Keratinocyte (primary cell): ENCODE data around the gene NDUFB11. TPM values are rescaled to one million over a fixed set of nuclear protein-coding genes. Genes with fewer than 3 reads are reported as not detected.
A peak's percentile ranks its signal among the peaks of the same experiment; 100 is the strongest.

Experiments
- DNase-seq: peaks from one replicate; pipeline ENCODE4 v3.0.0-alpha.2; 2011; ENCODE audit warnings: low read depth, missing footprints, low spot score
- FAIRE-seq: peaks from 2 replicates; lab custom pipeline; 2011; peaks lifted over from hg19 to GRCh38; lab: Jason Lieb, UNC
- H2AFZ ChIP-seq: 2 replicates; pipeline ENCODE4 v1.6.0; 2012; ENCODE audit warnings: low read length, control low read depth, inconsistent platforms; ENCODE audit not compliant: control insufficient read depth
- H3K27ac ChIP-seq: 2 replicates; pipeline ENCODE4 v1.5.1; 2011; ENCODE audit warnings: low read length; ENCODE audit not compliant: control insufficient read depth, insufficient read depth
- H3K27me3 ChIP-seq: 3 replicates; pipeline ENCODE4 v1.6.0; 2011; ENCODE audit warnings: low read length; ENCODE audit not compliant: control insufficient read depth, insufficient read depth; ENCODE audit errors: extremely low read depth
- H3K36me3 ChIP-seq, 2 experiments: 2 replicates in 1 of 2; 3 replicates in 1 of 2; pipeline ENCODE4 v1.5.1; 2011; ENCODE audit warnings: low read length in 2 of 2, mild to moderate bottlenecking in 1 of 2; ENCODE audit not compliant: control insufficient read depth in 2 of 2, insufficient read depth in 2 of 2; ENCODE audit errors: extremely low read depth in 1 of 2
- H3K4me1 ChIP-seq: 3 replicates; pipeline ENCODE4 v1.5.1; 2011; ENCODE audit warnings: low read length; ENCODE audit not compliant: control insufficient read depth, insufficient read depth; ENCODE audit errors: extremely low read depth
- H3K4me2 ChIP-seq: 3 replicates; pipeline ENCODE4 v1.6.0; 2011; ENCODE audit warnings: low read depth, low read length; ENCODE audit not compliant: control insufficient read depth, insufficient read depth; ENCODE audit errors: extremely low read depth
- H3K4me3 ChIP-seq, 3 experiments: fragments of 200-600 bp in 1 of 3; sonication (generic) in 1 of 3; 2 replicates in 2 of 3; 3 replicates in 1 of 3; pipeline ENCODE4 v1.5.1; 2011 to 2016; ENCODE audit warnings: low read length in 3 of 3, mild to moderate bottlenecking in 3 of 3, control low read depth in 2 of 3, inconsistent platforms in 1 of 3, low read depth in 1 of 3, mixed read lengths in 1 of 3, mixed run types in 1 of 3, moderate library complexity in 1 of 3; ENCODE audit not compliant: control insufficient read depth in 2 of 3, insufficient read depth in 2 of 3; ENCODE audit errors: extremely low read depth in 1 of 3
- H3K79me2 ChIP-seq: 2 replicates; pipeline ENCODE4 v1.6.0; 2012; ENCODE audit warnings: low read length; ENCODE audit not compliant: control insufficient read depth, insufficient read depth
- H3K9ac ChIP-seq: 3 replicates; pipeline ENCODE4 v1.6.0; 2011; ENCODE audit warnings: low read length; ENCODE audit not compliant: control insufficient read depth, insufficient read depth; ENCODE audit errors: extremely low read depth
- H3K9me1 ChIP-seq: 3 replicates; pipeline ENCODE4 v1.6.0; 2011; ENCODE audit warnings: low read length; ENCODE audit not compliant: control insufficient read depth, insufficient read depth; ENCODE audit errors: extremely low read depth
- H3K9me3 ChIP-seq: 2 replicates; pipeline ENCODE4 v1.5.1; 2012; ENCODE audit warnings: low read depth, low read length; ENCODE audit not compliant: control insufficient read depth
- H4K20me1 ChIP-seq: 3 replicates; pipeline ENCODE4 v1.6.0; 2011; ENCODE audit warnings: low read length; ENCODE audit not compliant: control insufficient read depth, insufficient read depth; ENCODE audit errors: extremely low read depth
- CTCF ChIP-seq, 3 experiments: IDR thresholded peaks in 1 of 3; conservative IDR thresholded peaks in 1 of 3; optimal IDR thresholded peaks in 1 of 3; 2 replicates in 2 of 3; 3 replicates in 1 of 3; pipeline versions ENCODE3 to v1.5.1; 2011; ENCODE audit warnings: low read length in 3 of 3, mild to moderate bottlenecking in 3 of 3, moderate library complexity in 2 of 3, control low read depth in 1 of 3, inconsistent platforms in 1 of 3; ENCODE audit not compliant: insufficient read depth in 2 of 3; ENCODE audit errors: extremely low read depth in 1 of 3
- EZH2 ChIP-seq: IDR thresholded peaks from one replicate; pipeline ENCODE4 v1.6.1; 2012; ENCODE audit warnings: inconsistent platforms, mild to moderate bottlenecking, low read length, moderate library complexity
- dilution Hi-C: fragments of 300-500 bp; cut with MboI; formaldehyde crosslinking; loops from one replicate; pipeline ENCODE4 v1.7.0; 2020; ENCODE audit warnings: low sequenced_read_pairs; ENCODE audit not compliant: extremely low pct_ligation_motif_present
- polyA plus RNA-seq, 5 experiments: library from polyadenylated mRNA; depleted of rRNA in 3 of 5; stranded (reverse) in 3 of 5; stranded (forward) in 1 of 5; unstranded in 1 of 5; fragments of >200 nt; gene quantifications; 1 replicate in 1 of 5; 2 replicates in 3 of 5; 3 replicates in 1 of 5; pipeline versions ENCODE4 v1.2.1 to v1.2.3, GENCODE V29; 2011 to 2012; ENCODE audit warnings: missing spikeins in 2 of 5, low read depth in 1 of 5, low replicate concordance in 1 of 5

The NDUFB11 gene
- polyA plus RNA-seq, 1 donor (not counting 4 experiments of a cell fraction or from before 2014, with no cell fraction given) = 39.3 TPM

DNA sequence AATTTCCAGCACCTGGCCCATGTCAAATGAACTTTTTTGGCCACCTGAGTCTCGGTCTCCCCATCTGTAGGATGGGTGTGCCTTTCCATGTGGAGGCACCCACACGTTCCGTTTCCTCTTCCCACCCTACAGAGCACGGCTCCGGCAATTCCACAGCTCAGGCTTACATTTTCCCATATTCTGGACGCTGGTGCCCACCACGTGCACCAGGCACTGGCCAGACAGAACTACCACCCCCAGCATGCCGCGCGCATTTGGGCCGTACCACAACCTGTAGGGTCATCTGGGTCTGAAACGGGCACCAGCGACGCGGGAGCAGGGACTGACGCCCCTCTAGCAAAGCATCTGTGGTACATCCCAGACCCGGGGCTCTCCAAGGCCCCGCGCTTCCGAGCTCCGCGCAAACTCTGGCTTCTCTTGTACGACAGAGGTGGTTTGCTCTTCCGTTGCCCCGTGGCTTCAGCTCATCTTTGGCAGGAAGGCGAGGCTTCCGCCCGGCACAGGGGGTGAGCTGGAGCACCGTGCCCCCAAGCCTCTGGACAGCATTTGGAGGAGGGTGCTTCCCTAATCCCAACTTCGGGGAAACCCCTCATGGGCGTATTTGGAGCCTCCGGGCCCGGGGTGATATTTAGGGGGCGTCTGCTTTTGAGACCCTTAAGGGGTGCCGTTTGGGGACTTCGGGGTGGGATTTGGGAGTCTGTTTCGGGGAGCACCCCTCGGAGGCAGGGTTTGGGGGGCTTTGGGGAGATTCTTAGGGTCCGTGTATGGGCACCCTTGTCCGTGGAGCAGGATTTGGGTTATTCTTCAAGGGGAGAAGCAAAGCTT is 46.2 kb upstream of the NDUFB11 start:
- H3K4me1 ChIP-seq = peaks cover 29% of the 10 kb centered on the region
- H3K9ac ChIP-seq = peak overlapping the region; percentile 87
- dilution Hi-C loops = no loop called here
- H4K20me1 ChIP-seq = no peaks in the 10 kb centered on the region
- H3K79me2 ChIP-seq = peaks cover 26% of the 10 kb centered on the region
- peak overlapping the region; percentile 52 to 73 (median 68) for H3K4me3 ChIP-seq
- peaks cover 2 to 5% of the 10 kb centered on the region in 2 experiments for H3K36me3 ChIP-seq
- H3K4me2 ChIP-seq = peak overlapping the region; percentile 80
- H2AFZ ChIP-seq = peak overlapping the region; percentile 51
- peak; percentile 68 for DNase-seq
- TF ChIP-seq CTCF (optimal IDR thresholded peaks at IDR 0.05 in 1 of 3, IDR thresholded peaks at IDR 0.05 in 1 of 3, conservative IDR thresholded peaks at IDR 0.05 in 1 of 3; ENCODE audit: extremely low read depth in 1 of 3, insufficient read depth in 2 of 3, low read length in 3 of 3) = no peak
- no peak for TF ChIP-seq EZH2
- no peaks in the 10 kb centered on the region for H3K27me3 ChIP-seq
- H3K9me3 ChIP-seq = no peaks in the 10 kb centered on the region
- FAIRE-seq = no peak
- H3K27ac ChIP-seq = peak overlapping the region; percentile 84
- no peaks in the 10 kb centered on the region for H3K9me1 ChIP-seq

DNA sequence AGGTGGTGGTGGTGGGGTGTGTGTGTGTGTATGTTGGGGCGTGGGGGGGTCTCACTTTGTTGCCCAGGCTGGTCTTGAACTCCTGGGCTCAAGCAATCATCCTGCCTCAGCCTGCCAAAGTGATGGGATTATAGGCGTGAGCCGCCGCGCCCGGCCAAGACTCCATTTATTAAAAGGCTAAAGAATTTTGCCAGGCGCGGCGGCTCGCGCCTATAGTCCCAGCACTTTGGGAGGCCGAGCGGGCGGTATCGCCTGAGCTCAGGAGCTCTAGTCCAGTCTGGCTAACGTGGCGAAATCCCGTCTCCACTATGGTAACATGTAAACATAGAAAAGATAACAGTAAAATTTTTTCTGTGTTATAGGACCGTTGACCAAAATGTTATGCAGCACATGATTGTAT is 45.4 kb upstream of the NDUFB11 start:
- H3K79me2 ChIP-seq = peaks cover 20% of the 10 kb centered on the region
- TF ChIP-seq EZH2 (no peak), CTCF (optimal IDR thresholded peaks at IDR 0.05 in 1 of 3, IDR thresholded peaks at IDR 0.05 in 1 of 3, conservative IDR thresholded peaks at IDR 0.05 in 1 of 3; ENCODE audit: extremely low read depth in 1 of 3, insufficient read depth in 2 of 3, low read length in 3 of 3) (no peak)
- peak overlapping the region; percentile 80 for H3K4me2 ChIP-seq
- no peak overlapping the region for H3K27ac ChIP-seq
- no peaks in the 10 kb centered on the region for H4K20me1 ChIP-seq
- H3K9ac ChIP-seq = no peak overlapping the region
- H3K27me3 ChIP-seq = no peaks in the 10 kb centered on the region
- H3K36me3 ChIP-seq = peaks cover 0 to 6% of the 10 kb centered on the region in 2 experiments
- H3K9me3 ChIP-seq = no peaks in the 10 kb centered on the region
- H3K4me3 ChIP-seq = no peak overlapping the region
- peaks cover 25% of the 10 kb centered on the region for H3K4me1 ChIP-seq
- FAIRE-seq (no peak), DNase-seq (no peak)
- no peak overlapping the region for H2AFZ ChIP-seq
- dilution Hi-C loops = no loop called here
- no peaks in the 10 kb centered on the region for H3K9me1 ChIP-seq
